GM18858 (cell line): ENCODE results near the gene TCAF1.
"Not testable (repeated sequence)": the region's sequence is repeated elsewhere in the genome, so short reads cannot be mapped to it uniquely, and the experiment has no call there.

Experiments used
- ATAC-seq: cut with Tn5 transposase; IDR thresholded peaks from one replicate; pipeline ENCODE4 v1.9.1; 2021; ENCODE audit not compliant: unreplicated experiment

Gene TCAF1

GRCh38 chr7:143871534-143871933, 30.4 kb downstream of the TCAF1 start:
- ATAC-seq = not testable (repeated sequence)

- not testable (repeated sequence) for ATAC-seq
Measured at GRCh38 chr7:143857994-143858393, 44.0 kb downstream of the TCAF1 start.

- ATAC-seq = not testable (repeated sequence)
Measured at GRCh38 chr7:143855443-143855842, 46.5 kb downstream of the TCAF1 start.

DNA sequence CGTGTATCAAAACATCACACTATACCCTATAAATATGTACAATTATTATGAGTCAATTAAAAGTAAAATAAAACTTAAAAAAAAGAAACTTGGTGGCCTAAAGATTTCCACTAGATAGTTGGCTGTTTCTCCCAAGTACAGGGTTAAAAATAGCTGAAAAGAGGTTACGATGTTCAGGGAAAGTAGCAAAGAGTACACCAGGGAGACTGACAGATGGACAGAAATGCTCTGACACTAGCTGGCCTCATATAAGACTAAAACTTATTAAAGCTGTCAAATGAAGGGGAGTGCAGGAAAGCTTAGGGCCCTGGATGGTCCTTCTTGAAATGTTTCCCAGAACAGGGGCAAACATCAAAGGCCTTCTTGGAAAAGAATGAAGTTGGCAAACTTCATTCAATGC, 51.3 kb downstream of the TCAF1 start:
- no peak for ATAC-seq

GRCh38 chr7:143849785-143850479, 52.0 kb downstream of the TCAF1 start:
- ATAC-seq = no peak

DNA sequence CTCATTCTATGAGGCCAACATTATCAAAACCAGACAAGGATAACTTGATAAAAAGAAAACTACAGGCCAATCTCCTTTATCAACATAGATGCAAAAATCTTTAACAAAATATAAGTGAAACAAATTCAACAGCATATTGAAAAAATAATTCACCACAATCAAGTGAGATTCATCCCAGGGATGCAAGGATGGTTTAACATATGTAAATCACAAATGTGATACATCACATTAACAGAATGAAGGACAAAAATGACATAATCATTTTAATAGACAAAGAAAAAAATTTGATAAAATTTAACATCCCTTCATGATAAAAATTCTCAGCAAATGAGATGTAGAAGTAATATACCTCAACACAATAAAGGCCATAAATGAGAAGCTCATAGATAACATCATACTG, 53.8 kb downstream of the TCAF1 start:
- no peak for ATAC-seq

DNA sequence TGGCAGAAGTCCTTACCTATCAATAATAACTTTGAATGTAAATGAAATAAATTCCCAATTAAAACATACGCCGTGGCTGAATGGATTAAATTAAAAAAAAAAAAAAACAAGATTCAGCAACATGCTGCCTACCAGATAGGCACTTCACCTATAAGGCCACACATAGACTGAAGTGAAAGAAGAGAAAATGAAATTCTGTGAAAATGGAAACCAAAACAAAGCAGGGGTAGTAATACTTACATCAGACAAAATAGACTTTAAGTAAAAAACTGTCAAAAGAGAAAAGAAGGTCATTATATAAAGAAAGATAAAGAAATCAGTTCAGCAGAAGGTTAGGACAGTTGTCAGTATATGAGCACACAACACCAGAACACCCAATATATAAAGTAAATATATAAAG, 55.3 kb downstream of the TCAF1 start:
- ATAC-seq = peak; percentile 51

GRCh38 chr7:143841696-143842095, 60.3 kb downstream of the TCAF1 start:
- not testable (repeated sequence) for ATAC-seq

DNA sequence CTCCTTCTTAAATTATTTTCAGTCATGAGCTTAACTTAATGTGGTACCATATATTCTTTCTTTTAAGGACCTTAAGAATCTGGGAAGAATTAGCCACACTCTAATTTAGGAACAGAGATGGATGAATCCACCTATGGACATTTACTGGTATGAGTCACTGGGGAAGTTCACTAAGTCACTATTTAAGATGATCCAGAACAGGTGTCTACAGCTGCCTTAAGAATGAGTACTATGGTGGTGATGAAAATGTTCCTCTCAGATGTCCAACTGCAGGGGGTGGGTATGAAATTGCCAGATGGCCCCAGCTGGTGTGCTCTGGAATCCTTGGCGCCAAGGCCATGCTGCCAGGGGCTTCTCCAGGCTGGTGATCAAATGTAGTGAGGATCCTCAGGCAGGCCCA, 61.9 kb downstream of the TCAF1 start:
- ATAC-seq = not testable (repeated sequence)

DNA sequence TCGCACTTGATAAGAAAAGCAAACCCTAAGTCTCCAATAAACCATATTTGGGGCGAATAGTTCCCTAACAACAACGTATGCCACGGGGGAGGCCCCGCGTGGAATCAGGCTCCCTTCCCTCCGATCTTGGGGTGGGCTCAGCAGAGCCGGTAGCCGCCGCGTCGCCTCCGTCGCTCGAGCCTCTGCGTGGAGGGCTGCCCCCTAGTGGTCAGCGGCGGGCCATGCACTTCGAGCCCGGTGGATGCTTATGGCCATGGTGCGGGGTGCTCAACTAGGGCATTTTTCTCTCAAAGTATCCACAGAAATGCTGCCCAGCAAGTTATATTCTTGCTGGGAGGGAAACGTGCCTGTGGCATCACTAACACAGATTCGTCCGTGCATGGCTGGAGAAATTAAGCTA, 64.8 kb downstream of the TCAF1 start:
- ATAC-seq = peak; percentile 34

GRCh38 chr7:143836622-143837021, 65.4 kb downstream of the TCAF1 start:
- ATAC-seq = peak; percentile 66

DNA sequence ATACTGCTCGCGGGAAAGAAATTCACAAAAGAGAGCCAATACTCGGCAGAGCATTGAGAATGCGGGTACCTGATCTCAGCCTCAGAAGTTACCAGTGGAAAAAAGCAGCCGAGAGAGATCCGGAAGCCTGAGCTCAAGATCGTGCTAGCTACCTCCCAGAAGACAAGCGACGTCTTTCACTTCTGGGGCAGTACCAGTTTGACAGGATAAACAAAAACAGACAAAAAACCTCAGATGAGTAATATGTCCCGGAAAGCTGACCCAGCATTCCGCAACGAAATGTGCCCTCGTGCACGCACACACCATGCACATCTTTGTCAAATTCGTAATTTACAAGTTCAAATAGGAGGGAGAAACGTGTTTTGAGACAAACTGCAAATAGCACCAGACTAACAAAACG, 65.9 kb downstream of the TCAF1 start:
- ATAC-seq = peak; percentile 33

GRCh38 chr7:143826578-143826977, 75.4 kb downstream of the TCAF1 start:
- ATAC-seq = not testable (repeated sequence)

- ATAC-seq = not testable (repeated sequence)
Measured at GRCh38 chr7:143824295-143825135, 77.5 kb downstream of the TCAF1 start.

DNA sequence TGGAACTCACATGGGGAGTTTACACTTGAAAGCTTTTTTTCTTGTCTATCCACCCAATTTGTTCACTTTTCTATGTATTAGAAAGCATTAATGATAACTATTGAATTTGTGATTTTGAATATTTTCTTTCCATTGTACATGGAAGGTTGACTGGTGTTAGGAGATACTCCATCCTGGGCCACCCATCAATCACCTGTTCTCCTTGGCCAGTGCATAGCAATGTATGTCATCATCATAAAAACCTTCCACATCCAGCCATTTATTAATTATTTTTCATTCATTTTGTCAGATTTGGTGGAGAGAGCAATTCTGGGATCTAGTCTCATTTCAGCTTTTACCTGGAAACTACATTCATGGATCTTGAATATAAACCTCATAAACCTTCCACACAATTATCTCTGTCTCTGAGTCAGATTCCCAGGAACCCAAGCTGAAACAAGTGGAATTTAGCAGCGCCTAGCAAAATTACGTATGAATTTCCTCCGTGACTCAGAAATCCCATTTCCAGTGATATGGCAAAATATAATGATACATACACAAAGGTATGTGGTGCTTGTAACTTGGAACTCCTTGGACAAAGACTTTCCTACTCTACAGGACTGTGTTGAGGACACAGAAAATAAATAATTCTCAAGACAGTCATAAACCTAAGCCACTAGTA, 78.2 kb downstream of the TCAF1 start:
- ATAC-seq = not testable (repeated sequence)

- ATAC-seq = not testable (repeated sequence)
Measured at GRCh38 chr7:143821392-143822277, 80.3 kb downstream of the TCAF1 start.

GRCh38 chr7:143817873-143818272, 84.1 kb downstream of the TCAF1 start:
- ATAC-seq = peak; percentile 52

DNA sequence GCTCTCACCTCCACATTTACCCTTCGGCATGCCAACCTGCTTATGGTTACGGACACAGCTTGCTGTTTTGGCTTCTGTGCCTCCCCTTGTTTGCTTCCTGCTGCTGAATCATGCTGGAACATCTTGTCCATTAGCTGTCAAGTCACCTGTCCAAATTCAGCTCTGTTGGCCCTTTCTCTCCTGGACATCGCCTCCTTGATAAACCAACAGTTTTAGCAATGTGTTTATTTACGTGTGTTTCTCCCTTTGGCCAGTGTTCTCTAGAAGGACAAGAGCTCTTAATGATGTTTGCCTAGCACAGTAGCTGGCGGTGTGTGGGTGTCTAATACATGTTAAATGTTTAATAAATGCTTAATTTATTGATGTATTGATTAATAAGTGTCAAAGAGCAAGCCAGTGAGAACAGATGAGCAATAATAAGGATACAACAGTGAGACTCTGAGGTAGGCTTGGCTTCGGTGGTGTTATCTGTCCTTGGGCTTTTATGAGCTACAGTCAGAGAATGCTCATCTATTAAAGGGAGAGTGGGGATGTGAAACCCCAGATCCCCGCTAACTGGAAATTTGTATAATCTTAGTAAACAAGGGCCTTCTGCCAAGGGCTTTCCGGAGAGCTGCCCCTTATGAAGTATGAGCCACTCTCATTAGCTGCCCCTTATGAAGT, 85.4 kb downstream of the TCAF1 start:
- not testable (repeated sequence) for ATAC-seq

DNA sequence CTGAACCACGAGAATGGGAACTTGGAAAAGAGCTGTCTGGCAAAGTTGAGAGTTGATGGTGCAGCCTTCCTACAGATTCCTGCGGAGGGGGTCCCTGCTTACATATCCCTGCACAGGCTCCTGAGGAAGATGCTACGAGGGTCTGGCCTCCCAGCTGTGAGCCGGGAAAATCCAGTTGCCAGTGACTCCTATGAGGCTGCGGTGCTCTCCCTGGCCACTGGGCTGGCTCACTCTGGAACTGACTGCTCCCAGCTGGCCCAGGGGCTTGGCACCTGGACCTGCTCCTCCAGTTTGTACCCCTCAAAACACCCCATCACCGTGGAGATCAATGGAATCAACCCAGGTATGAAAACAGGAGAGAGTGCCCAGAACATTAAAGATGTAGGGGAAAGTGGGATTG, 91.3 kb downstream of the TCAF1 start:
- not testable (repeated sequence) for ATAC-seq

DNA sequence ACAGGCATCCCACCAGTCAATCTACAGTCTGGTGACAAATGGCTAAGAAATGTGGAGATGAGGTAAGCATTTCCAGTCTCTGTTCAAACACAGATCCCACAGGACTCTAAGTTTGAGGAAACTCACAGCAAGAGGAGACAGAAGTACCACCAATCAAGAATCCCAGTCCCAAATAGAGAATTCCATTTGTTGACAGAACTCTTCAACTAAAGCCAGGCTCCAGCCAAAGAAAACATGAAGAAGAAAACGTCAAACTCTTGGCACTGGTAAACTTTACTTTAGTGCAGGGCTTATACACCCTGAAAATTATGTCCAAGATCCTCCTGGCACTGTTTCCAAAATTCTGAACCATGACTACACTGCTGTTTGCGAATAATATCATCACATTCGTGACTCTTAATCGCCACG, 95.3 kb downstream of the TCAF1 start:
- ATAC-seq = not testable (repeated sequence)
